SK-N-SH treated with all-trans-retinoic acid at 6 μM for 48 hours (cell line): ENCODE data around the gene CDRT4.

Experiments
- ATAC-seq: fragments of 200-7000 bp; cut with Tn5 transposase; 3 replicates; pipeline ENCODE4 v1.9.1; 2020; ENCODE audit warnings: mild to moderate bottlenecking, moderate library complexity
- CSDC2 ChIP-seq: fragments of 250-450 bp; sonication (Bioruptor Pico); IDR thresholded peaks from 2 replicates; pipeline ENCODE4 v1.5.0; 2020; ENCODE audit warnings: mild to moderate bottlenecking, moderate library complexity
- CSRNP3 ChIP-seq: fragments of 250-450 bp; sonication (Bioruptor Pico); IDR thresholded peaks from 2 replicates; pipeline ENCODE4 v1.5.1; 2021; ENCODE audit warnings: mild to moderate bottlenecking, moderate library complexity
- ESRRG ChIP-seq: fragments of 250-450 bp; sonication (Bioruptor Pico); IDR thresholded peaks from 2 replicates; pipeline ENCODE4 v1.6.1; 2021; ENCODE audit warnings: mild to moderate bottlenecking
- GLIS3 ChIP-seq: fragments of 250-450 bp; sonication (Bioruptor Pico); IDR thresholded peaks from 2 replicates; pipeline ENCODE4 v1.5.0; 2020; ENCODE audit warnings: mild to moderate bottlenecking, moderate library complexity
- ISL1 ChIP-seq: fragments of 250-450 bp; sonication (Bioruptor Pico); IDR thresholded peaks from 2 replicates; pipeline ENCODE4 v2.1.2; 2022; ENCODE audit warnings: mild to moderate bottlenecking, moderate library complexity
- RARB ChIP-seq: fragments of 250-450 bp; sonication (Bioruptor Pico); IDR thresholded peaks from 2 replicates; pipeline ENCODE4 v1.8.0; 2021; ENCODE audit warnings: mild to moderate bottlenecking, moderate library complexity
- SNAI2 ChIP-seq: fragments of 250-450 bp; sonication (Bioruptor Pico); IDR thresholded peaks from 2 replicates; pipeline ENCODE4 v1.5.0; 2020; ENCODE audit warnings: mild to moderate bottlenecking, moderate library complexity
- TOX ChIP-seq: fragments of 250-450 bp; sonication (Bioruptor Pico); IDR thresholded peaks from 2 replicates; pipeline ENCODE4 v1.8.0; 2021; ENCODE audit warnings: mild to moderate bottlenecking, moderate library complexity, borderline replicate concordance
- TSHZ2 ChIP-seq: fragments of 250-450 bp; sonication (Bioruptor Pico); IDR thresholded peaks from 2 replicates; pipeline ENCODE4 v1.5.0; 2020; ENCODE audit warnings: mild to moderate bottlenecking, moderate library complexity
- ZC3H10 ChIP-seq: fragments of 250-450 bp; sonication (Bioruptor Pico); IDR thresholded peaks from 2 replicates; pipeline ENCODE4 v1.5.1; 2021; ENCODE audit warnings: mild to moderate bottlenecking, moderate library complexity
- ZNF565 ChIP-seq: fragments of 450-650 bp; formaldehyde crosslinking; conservative IDR thresholded peaks from 2 replicates; pipeline ENCODE4 v1.5.0; 2020; ENCODE audit warnings: low read depth, mild to moderate bottlenecking, moderate library complexity
- ZNF8 ChIP-seq: fragments of 450-650 bp; formaldehyde crosslinking; IDR thresholded peaks from 2 replicates; pipeline ENCODE4 v1.5.0; 2020; ENCODE audit warnings: mild to moderate bottlenecking, moderate library complexity
- TF ChIP-seq, protein P1 (sequence below): fragments of 250-450 bp; sonication (Bioruptor Pico); IDR thresholded peaks from 2 replicates; pipeline ENCODE4 v1.8.0; 2020; ENCODE audit warnings: mild to moderate bottlenecking, moderate library complexity, borderline replicate concordance
- TF ChIP-seq, protein P2 (sequence below): fragments of 250-450 bp; sonication (Bioruptor Pico); IDR thresholded peaks from 2 replicates; pipeline ENCODE4 v1.8.0; 2021; ENCODE audit warnings: low read depth, mild to moderate bottlenecking, moderate library complexity, borderline replicate concordance

Gene CDRT4

DNA sequence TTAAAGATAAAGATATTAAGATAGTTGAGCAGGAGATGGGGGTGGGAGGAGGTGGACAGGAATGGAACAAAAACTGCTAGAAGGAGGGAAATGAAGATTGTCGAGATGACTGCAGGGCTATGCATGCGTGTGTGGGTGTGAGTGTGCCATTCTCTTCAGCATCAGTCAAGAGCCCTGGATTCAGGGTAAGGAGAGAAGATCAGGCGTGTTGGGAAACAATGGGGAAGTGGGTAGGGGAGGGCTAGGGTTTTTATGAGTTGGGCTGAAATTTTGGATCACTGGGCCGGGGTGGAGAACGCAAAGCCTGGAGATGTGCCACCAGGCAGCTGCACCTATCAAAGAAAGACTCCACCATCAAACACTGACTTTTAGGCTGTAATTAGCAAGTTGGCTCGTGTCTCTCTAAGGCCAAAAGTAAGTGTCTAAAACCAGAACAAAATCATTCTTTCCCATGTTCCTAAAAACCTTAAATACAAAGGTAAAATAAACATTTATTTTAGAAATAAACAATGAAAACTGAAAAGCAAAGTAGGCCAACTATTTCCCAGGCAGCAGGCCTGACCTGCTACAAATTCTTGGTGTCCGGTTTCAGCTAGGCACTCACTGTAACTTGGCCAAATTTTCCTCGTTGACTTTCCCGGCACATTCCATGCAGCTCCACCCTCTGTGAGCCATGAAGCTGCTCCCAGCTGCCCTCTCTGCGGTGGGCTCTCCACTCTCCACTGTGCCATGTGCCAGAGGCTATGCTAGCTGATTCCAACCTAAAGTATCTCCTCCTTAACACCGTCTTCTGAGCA, 4.2 kb downstream of the CDRT4 start:
- TF ChIP-seq ZNF8 (no peak), ESRRG (CRISPR knock-in tag) (no peak), TOX (CRISPR knock-in tag) (no peak), RARB (no peak), TSHZ2 (no peak), ZNF565 (CRISPR knock-in tag) (no peak), CSRNP3 (CRISPR knock-in tag) (no peak)

GRCh38 chr17:15457723-15458094, 9.7 kb downstream of the CDRT4 start:
- ATAC-seq = peak; percentile 62
- no peak for TF ChIP-seq ZNF565 (CRISPR knock-in tag)
- TF ChIP-seq ZNF8 = no peak
- TF ChIP-seq SNAI2 (CRISPR knock-in tag) = no peak
- TF ChIP-seq ISL1 = no peak
- no peak for TF ChIP-seq ZC3H10 (CRISPR knock-in tag)
- no peak for TF ChIP-seq ESRRG (CRISPR knock-in tag)
- TF ChIP-seq CSDC2 (CRISPR knock-in tag) = no peak
- TF ChIP-seq, protein P1, sequence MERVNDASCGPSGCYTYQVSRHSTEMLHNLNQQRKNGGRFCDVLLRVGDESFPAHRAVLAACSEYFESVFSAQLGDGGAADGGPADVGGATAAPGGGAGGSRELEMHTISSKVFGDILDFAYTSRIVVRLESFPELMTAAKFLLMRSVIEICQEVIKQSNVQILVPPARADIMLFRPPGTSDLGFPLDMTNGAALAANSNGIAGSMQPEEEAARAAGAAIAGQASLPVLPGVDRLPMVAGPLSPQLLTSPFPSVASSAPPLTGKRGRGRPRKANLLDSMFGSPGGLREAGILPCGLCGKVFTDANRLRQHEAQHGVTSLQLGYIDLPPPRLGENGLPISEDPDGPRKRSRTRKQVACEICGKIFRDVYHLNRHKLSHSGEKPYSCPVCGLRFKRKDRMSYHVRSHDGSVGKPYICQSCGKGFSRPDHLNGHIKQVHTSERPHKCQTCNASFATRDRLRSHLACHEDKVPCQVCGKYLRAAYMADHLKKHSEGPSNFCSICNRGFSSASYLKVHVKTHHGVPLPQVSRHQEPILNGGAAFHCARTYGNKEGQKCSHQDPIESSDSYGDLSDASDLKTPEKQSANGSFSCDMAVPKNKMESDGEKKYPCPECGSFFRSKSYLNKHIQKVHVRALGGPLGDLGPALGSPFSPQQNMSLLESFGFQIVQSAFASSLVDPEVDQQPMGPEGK (CRISPR knock-in tag) = no peak
- no peak for TF ChIP-seq CSRNP3 (CRISPR knock-in tag)
- TF ChIP-seq RARB = no peak
- TF ChIP-seq TOX (CRISPR knock-in tag) = no peak
- no peak for TF ChIP-seq TSHZ2
- TF ChIP-seq GLIS3 (CRISPR knock-in tag) = no peak

More for the DNA sequence above, 4.2 kb downstream of the CDRT4 start:
- ATAC-seq = peak; percentile 91

DNA sequence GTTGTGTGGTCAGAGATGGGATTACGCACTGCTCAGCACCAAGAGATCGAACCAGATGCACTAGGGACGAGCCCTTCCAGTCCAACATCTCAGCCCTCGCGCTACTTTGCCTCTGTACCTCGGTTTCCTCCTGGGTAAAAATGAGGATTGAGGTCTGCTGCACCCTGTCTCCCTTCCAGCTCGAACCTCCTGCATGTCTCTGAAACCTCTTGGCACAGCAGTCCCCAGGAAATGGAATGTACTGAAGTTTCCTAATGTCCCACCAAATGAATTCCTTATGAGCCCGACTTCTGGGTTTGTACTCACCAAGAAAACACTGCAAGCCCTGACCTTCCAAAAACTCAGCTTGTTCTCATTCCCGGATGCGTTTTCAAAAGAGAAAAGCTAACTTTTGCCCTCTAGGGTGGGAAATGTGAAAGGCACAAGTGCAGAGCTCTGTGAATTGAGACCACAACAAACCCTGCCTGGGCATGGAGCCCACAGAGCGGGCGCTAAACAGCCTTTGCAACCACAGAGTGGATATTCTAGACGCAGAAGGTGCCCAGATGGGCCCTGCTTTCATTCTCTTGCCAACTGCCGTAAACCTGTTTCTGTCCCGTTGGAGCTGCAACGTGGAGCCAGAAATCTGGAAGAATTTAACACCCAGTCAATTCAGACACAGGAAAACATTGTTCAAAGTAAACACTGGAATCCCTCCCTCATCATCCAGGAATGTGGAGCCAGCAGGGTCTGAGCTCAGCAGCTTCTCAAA, 10.3 kb downstream of the CDRT4 start:
- ATAC-seq = peak; percentile 95
- TF ChIP-seq, protein P2, sequence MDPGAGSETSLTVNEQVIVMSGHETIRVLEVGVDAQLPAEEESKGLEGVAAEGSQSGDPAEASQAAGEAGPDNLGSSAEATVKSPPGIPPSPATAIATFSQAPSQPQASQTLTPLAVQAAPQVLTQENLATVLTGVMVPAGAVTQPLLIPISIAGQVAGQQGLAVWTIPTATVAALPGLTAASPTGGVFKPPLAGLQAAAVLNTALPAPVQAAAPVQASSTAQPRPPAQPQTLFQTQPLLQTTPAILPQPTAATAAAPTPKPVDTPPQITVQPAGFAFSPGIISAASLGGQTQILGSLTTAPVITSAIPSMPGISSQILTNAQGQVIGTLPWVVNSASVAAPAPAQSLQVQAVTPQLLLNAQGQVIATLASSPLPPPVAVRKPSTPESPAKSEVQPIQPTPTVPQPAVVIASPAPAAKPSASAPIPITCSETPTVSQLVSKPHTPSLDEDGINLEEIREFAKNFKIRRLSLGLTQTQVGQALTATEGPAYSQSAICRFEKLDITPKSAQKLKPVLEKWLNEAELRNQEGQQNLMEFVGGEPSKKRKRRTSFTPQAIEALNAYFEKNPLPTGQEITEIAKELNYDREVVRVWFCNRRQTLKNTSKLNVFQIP (CRISPR knock-in tag) = no peak
- TF ChIP-seq ISL1 (0 out of 2 replicates have a peak, but pooled peaks have one; percentile 10), GLIS3 (CRISPR knock-in tag) (no peak)
- TF ChIP-seq, all 23 proteins: peak for 1
